HL-60 (cell line): ENCODE results near the gene RAI1.

Source experiments
- CTCF ChIP-seq: IDR thresholded peaks from one replicate; pipeline ENCODE4 v1.5.1; 2011; ENCODE audit warnings: low read length, control low read depth, inconsistent platforms; ENCODE audit not compliant: insufficient read depth
- GABPA ChIP-seq: IDR thresholded peaks from 2 replicates; pipeline ENCODE4 v1.6.1; 2012; ENCODE audit warnings: low read depth
- POLR2AphosphoS5 ChIP-seq: IDR thresholded peaks from 2 replicates; pipeline ENCODE4 v1.6.1; 2012; ENCODE audit warnings: low read depth
- TF ChIP-seq, protein P1 (sequence below): IDR thresholded peaks from 2 replicates; pipeline ENCODE4 v1.6.1; 2012; ENCODE audit warnings: low read depth; ENCODE audit not compliant: insufficient replicate concordance

DNA sequence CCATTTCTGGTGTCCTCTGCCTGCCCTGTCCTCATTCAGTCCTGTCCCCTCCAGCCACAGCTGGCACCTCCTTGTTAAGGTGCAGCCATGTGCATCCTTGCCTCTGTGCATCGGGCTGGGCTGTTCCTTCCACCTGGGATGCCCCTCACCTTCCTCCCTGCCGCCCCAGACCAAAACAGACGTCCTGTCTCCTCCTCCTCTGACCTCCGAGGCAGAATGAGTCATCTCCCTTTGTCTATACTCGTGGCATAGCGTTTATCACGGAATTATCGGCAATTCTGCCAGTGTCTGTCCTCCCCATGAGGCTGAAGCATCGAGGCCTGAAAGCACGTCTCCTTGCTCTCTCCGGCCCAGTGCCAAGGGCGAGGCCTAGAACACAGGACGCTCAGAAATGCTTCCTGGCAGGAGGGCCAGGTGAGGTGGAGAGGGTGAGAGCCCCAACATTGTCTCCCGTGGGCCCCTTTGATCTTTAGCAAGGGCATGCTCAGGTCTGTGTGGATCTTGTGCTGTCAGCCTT, 4.6 kb downstream of the RAI1 start:
- no peak for TF ChIP-seq POLR2AphosphoS5
- TF ChIP-seq CTCF = no peak
- TF ChIP-seq, protein P1, sequence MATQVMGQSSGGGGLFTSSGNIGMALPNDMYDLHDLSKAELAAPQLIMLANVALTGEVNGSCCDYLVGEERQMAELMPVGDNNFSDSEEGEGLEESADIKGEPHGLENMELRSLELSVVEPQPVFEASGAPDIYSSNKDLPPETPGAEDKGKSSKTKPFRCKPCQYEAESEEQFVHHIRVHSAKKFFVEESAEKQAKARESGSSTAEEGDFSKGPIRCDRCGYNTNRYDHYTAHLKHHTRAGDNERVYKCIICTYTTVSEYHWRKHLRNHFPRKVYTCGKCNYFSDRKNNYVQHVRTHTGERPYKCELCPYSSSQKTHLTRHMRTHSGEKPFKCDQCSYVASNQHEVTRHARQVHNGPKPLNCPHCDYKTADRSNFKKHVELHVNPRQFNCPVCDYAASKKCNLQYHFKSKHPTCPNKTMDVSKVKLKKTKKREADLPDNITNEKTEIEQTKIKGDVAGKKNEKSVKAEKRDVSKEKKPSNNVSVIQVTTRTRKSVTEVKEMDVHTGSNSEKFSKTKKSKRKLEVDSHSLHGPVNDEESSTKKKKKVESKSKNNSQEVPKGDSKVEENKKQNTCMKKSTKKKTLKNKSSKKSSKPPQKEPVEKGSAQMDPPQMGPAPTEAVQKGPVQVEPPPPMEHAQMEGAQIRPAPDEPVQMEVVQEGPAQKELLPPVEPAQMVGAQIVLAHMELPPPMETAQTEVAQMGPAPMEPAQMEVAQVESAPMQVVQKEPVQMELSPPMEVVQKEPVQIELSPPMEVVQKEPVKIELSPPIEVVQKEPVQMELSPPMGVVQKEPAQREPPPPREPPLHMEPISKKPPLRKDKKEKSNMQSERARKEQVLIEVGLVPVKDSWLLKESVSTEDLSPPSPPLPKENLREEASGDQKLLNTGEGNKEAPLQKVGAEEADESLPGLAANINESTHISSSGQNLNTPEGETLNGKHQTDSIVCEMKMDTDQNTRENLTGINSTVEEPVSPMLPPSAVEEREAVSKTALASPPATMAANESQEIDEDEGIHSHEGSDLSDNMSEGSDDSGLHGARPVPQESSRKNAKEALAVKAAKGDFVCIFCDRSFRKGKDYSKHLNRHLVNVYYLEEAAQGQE = no peak
- TF ChIP-seq GABPA = no peak
